Liver (tissue), 9 donors: ENCODE results near the gene RPL35. TPM values are rescaled to one million over a fixed set of nuclear protein-coding genes. Genes with fewer than 3 reads are reported as not detected.

Source experiments
- DNase-seq: peaks from one replicate; pipeline ENCODE4 v3.0.0-alpha.2; 2017; ENCODE audit warnings: low spot score
- H3K27ac ChIP-seq, 2 donors: one replicate each; pipeline ENCODE4 v1.7.0; 2013; ENCODE audit warnings: inconsistent platforms in 2 of 2, low read length in 2 of 2, control low read depth in 1 of 2, low read depth in 1 of 2, mild to moderate bottlenecking in 1 of 2
- H3K27me3 ChIP-seq, 4 donors: one replicate each; pipeline versions ENCODE4 v1.6.1 to v1.7.0; 2013; ENCODE audit warnings: low read length in 3 of 4, inconsistent platforms in 1 of 4, mild to moderate bottlenecking in 1 of 4, moderate library complexity in 1 of 4; ENCODE audit not compliant: control insufficient read depth in 4 of 4, insufficient read depth in 4 of 4
- H3K36me3 ChIP-seq, 4 donors: one replicate each; pipeline versions ENCODE4 v1.6.1 to v1.7.0; 2013; ENCODE audit warnings: low read length in 3 of 4, mild to moderate bottlenecking in 3 of 4, low read depth in 1 of 4, moderate library complexity in 1 of 4; ENCODE audit not compliant: control insufficient read depth in 4 of 4, insufficient read depth in 3 of 4
- H3K4me1 ChIP-seq, 4 donors: one replicate each; pipeline versions ENCODE4 v1.6.1 to v1.7.0; 2013; ENCODE audit warnings: low read length in 3 of 4, mild to moderate bottlenecking in 3 of 4, moderate library complexity in 1 of 4; ENCODE audit not compliant: control insufficient read depth in 4 of 4, insufficient read depth in 4 of 4
- H3K4me3 ChIP-seq, 3 donors: one replicate each; pipeline versions ENCODE4 v1.6.1 to v1.7.0; 2013; ENCODE audit warnings: low read length in 3 of 3, control low read depth in 1 of 3, low read depth in 1 of 3, mild to moderate bottlenecking in 1 of 3
- H3K9ac ChIP-seq, 2 donors: one replicate each; pipeline ENCODE4 v1.7.0; 2013; ENCODE audit warnings: low read length in 2 of 2, mild to moderate bottlenecking in 2 of 2, moderate library complexity in 2 of 2, control low read depth in 1 of 2, low read depth in 1 of 2
- H3K9me3 ChIP-seq, 4 donors: one replicate each; pipeline versions ENCODE4 v1.6.1 to v1.7.0; 2013; ENCODE audit warnings: low read length in 3 of 4; ENCODE audit not compliant: control insufficient read depth in 4 of 4
- EGR1 ChIP-seq, 2 donors: IDR thresholded peaks; 2 replicates each; pipeline ENCODE4 v1.6.1; 2016 to 2018; ENCODE audit warnings: antibody characterized with exemption in 2 of 2, low read depth in 2 of 2
- FOXA1 ChIP-seq: IDR thresholded peaks from 2 replicates; pipeline ENCODE4 v1.6.1; 2016; ENCODE audit warnings: antibody characterized with exemption
- FOXA2 ChIP-seq: IDR thresholded peaks from 2 replicates; pipeline ENCODE4 v1.6.1; 2016; ENCODE audit warnings: antibody characterized with exemption
- GABPA ChIP-seq, 2 donors: IDR thresholded peaks in 1 of 2; conservative IDR thresholded peaks in 1 of 2; 2 replicates each; pipeline ENCODE4 v1.6.1; 2016; ENCODE audit warnings: antibody characterized with exemption in 2 of 2, mild to moderate bottlenecking in 1 of 2, moderate library complexity in 1 of 2
- HNF4A ChIP-seq, 2 donors: conservative IDR thresholded peaks; 2 replicates each; pipeline ENCODE4 v1.6.1; 2016; ENCODE audit warnings: antibody characterized with exemption in 2 of 2, mild to moderate bottlenecking in 2 of 2
- HNF4G ChIP-seq: IDR thresholded peaks from 2 replicates; pipeline ENCODE4 v1.6.1; 2016; ENCODE audit warnings: antibody characterized with exemption
- JUND ChIP-seq, 2 donors: IDR thresholded peaks; 2 replicates each; pipeline ENCODE4 v1.6.1; 2016; ENCODE audit warnings: antibody characterized with exemption in 2 of 2
- NR2F2 ChIP-seq: IDR thresholded peaks from 2 replicates; pipeline ENCODE4 v1.6.1; 2016; ENCODE audit warnings: antibody characterized with exemption
- RAD21 ChIP-seq, 2 donors: IDR thresholded peaks; 2 replicates each; pipeline ENCODE4 v1.6.1; 2016; ENCODE audit warnings: antibody characterized with exemption in 2 of 2, mild to moderate bottlenecking in 2 of 2
- RXRA ChIP-seq, 2 donors: IDR thresholded peaks; 2 replicates each; pipeline ENCODE4 v1.6.1; 2017 to 2018; ENCODE audit warnings: antibody characterized with exemption in 2 of 2, mild to moderate bottlenecking in 1 of 2
- SP1 ChIP-seq: IDR thresholded peaks from 2 replicates; pipeline ENCODE4 v1.6.1; 2018; ENCODE audit warnings: antibody characterized with exemption, mild to moderate bottlenecking
- TAF1 ChIP-seq: conservative IDR thresholded peaks from 2 replicates; pipeline ENCODE4 v1.6.1; 2016; ENCODE audit warnings: antibody characterized with exemption, mild to moderate bottlenecking
- YY1 ChIP-seq: IDR thresholded peaks from 2 replicates; pipeline ENCODE4 v1.6.1; 2016; ENCODE audit warnings: antibody characterized with exemption, mild to moderate bottlenecking
- WGBS: extraction: QIAGEN DNeasy Blood & Tissue Kit; methylation state at CpG from one replicate; pipeline ENCODE4 v1.1.7; 2013; 5-methylcytosine and 5-hydroxymethylcytosine counted together
- polyA plus RNA-seq, 2 donors: library from polyadenylated mRNA; stranded (reverse) in 1 of 2; unstranded in 1 of 2; fragments of 200-250 nt in 1 of 2; fragments of >200 nt in 1 of 2; fragmentation: Nextera tagmentation in 1 of 2; extraction: Ambion mirVana in 1 of 2; gene quantifications; one replicate each; pipeline versions ENCODE4 v1.2.1 to v1.2.3, GENCODE V29; 2013 to 2015
- total RNA-seq, 2 donors: library from RNA; depleted of rRNA; stranded (reverse); fragments of >200 nt; gene quantifications; one replicate each; pipeline ENCODE4 v1.2.3, GENCODE V29; 2014
- TF ChIP-seq, protein P1 (sequence below): IDR thresholded peaks from 2 replicates; pipeline ENCODE4 v1.6.1; 2016; ENCODE audit warnings: antibody characterized with exemption
- TF ChIP-seq, protein P2 (sequence below): IDR thresholded peaks from 2 replicates; pipeline ENCODE4 v1.6.1; 2016; ENCODE audit warnings: antibody characterized with exemption, mild to moderate bottlenecking
- TF ChIP-seq, protein P3 (sequence below): fragments of 150-350 bp; IDR thresholded peaks from 2 replicates; pipeline ENCODE4 v1.5.1; 2017; ENCODE audit warnings: improper control_type of control experiment, low read depth, low read length; ENCODE audit not compliant: missing input control
- TF ChIP-seq, protein P4 (sequence below): IDR thresholded peaks from 2 replicates; pipeline ENCODE4 v1.6.1; 2016; ENCODE audit warnings: antibody characterized with exemption
- TF ChIP-seq, protein P5 (sequence below): IDR thresholded peaks from 2 replicates; pipeline ENCODE4 v1.6.1; 2016; ENCODE audit warnings: antibody characterized with exemption
- donor health status: healthy.
- donor health status: healthy.
- donor health status: healthy.
- donor health status: healthy.
- donor health status: healthy.

The RPL35 gene
- total and polyA plus RNA-seq, 4 donors: 623 to 1,101 (median 703) TPM

DNA sequence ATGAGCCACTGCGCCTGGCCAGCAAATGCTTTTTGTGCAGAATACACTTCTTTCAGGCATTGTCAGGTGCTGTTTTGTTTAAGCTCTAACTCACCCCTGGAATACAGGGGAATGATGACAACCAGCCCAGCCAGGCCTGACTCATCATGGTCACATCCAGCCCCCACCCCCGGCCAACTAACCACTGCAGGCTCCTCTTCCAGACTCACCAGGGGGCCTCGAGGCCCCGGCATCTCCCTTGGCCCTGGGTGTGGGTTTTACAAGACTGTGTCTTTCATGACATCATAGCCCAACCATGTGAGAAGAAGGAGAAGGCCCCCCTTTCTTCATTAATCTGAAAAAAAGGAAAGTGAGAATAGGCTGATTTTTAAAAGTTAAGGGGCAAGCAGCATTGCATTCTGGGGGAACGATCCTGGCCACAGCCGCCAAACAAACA is 49.3 kb downstream of the RPL35 start:
- Histone ChIP-seq H3K27me3 (no peaks in the 10 kb centered on the region), H3K36me3 (no peaks in the 10 kb centered on the region), H3K4me1 (no peaks in the 10 kb centered on the region), H3K9me3 (no peaks in the 10 kb centered on the region), H3K9ac (no peak overlapping the region), H3K4me3 (no peak overlapping the region), H3K27ac (no peak overlapping the region)
- DNase-seq: no peak
- no peak for TF ChIP-seq RXRA (IDR thresholded peaks at IDR 0.05)
- TF ChIP-seq JUND (IDR thresholded peaks at IDR 0.05): no peak
- no peak for TF ChIP-seq TAF1
- no peak for TF ChIP-seq FOXA1
- TF ChIP-seq, protein P1, sequence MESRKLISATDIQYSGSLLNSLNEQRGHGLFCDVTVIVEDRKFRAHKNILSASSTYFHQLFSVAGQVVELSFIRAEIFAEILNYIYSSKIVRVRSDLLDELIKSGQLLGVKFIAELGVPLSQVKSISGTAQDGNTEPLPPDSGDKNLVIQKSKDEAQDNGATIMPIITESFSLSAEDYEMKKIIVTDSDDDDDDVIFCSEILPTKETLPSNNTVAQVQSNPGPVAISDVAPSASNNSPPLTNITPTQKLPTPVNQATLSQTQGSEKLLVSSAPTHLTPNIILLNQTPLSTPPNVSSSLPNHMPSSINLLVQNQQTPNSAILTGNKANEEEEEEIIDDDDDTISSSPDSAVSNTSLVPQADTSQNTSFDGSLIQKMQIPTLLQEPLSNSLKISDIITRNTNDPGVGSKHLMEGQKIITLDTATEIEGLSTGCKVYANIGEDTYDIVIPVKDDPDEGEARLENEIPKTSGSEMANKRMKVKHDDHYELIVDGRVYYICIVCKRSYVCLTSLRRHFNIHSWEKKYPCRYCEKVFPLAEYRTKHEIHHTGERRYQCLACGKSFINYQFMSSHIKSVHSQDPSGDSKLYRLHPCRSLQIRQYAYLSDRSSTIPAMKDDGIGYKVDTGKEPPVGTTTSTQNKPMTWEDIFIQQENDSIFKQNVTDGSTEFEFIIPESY: no peak
- TF ChIP-seq, protein P2, sequence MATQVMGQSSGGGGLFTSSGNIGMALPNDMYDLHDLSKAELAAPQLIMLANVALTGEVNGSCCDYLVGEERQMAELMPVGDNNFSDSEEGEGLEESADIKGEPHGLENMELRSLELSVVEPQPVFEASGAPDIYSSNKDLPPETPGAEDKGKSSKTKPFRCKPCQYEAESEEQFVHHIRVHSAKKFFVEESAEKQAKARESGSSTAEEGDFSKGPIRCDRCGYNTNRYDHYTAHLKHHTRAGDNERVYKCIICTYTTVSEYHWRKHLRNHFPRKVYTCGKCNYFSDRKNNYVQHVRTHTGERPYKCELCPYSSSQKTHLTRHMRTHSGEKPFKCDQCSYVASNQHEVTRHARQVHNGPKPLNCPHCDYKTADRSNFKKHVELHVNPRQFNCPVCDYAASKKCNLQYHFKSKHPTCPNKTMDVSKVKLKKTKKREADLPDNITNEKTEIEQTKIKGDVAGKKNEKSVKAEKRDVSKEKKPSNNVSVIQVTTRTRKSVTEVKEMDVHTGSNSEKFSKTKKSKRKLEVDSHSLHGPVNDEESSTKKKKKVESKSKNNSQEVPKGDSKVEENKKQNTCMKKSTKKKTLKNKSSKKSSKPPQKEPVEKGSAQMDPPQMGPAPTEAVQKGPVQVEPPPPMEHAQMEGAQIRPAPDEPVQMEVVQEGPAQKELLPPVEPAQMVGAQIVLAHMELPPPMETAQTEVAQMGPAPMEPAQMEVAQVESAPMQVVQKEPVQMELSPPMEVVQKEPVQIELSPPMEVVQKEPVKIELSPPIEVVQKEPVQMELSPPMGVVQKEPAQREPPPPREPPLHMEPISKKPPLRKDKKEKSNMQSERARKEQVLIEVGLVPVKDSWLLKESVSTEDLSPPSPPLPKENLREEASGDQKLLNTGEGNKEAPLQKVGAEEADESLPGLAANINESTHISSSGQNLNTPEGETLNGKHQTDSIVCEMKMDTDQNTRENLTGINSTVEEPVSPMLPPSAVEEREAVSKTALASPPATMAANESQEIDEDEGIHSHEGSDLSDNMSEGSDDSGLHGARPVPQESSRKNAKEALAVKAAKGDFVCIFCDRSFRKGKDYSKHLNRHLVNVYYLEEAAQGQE: no peak
- TF ChIP-seq, protein P3, sequence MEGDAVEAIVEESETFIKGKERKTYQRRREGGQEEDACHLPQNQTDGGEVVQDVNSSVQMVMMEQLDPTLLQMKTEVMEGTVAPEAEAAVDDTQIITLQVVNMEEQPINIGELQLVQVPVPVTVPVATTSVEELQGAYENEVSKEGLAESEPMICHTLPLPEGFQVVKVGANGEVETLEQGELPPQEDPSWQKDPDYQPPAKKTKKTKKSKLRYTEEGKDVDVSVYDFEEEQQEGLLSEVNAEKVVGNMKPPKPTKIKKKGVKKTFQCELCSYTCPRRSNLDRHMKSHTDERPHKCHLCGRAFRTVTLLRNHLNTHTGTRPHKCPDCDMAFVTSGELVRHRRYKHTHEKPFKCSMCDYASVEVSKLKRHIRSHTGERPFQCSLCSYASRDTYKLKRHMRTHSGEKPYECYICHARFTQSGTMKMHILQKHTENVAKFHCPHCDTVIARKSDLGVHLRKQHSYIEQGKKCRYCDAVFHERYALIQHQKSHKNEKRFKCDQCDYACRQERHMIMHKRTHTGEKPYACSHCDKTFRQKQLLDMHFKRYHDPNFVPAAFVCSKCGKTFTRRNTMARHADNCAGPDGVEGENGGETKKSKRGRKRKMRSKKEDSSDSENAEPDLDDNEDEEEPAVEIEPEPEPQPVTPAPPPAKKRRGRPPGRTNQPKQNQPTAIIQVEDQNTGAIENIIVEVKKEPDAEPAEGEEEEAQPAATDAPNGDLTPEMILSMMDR: no peak
- TF ChIP-seq HNF4A (conservative IDR thresholded peaks at IDR 0.05): no peak
- no peak for TF ChIP-seq FOXA2
- TF ChIP-seq, protein P4, sequence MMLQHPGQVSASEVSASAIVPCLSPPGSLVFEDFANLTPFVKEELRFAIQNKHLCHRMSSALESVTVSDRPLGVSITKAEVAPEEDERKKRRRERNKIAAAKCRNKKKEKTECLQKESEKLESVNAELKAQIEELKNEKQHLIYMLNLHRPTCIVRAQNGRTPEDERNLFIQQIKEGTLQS: no peak
- TF ChIP-seq EGR1 (IDR thresholded peaks at IDR 0.05; ENCODE audit: low read depth in 2 of 2): no peak
- TF ChIP-seq, protein P5, sequence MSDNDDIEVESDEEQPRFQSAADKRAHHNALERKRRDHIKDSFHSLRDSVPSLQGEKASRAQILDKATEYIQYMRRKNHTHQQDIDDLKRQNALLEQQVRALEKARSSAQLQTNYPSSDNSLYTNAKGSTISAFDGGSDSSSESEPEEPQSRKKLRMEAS: no peak
- no peak for TF ChIP-seq GABPA (IDR thresholded peaks at IDR 0.05 in 1 of 2, conservative IDR thresholded peaks at IDR 0.05 in 1 of 2)
- no peak for TF ChIP-seq NR2F2
- no peak for TF ChIP-seq HNF4G
- TF ChIP-seq YY1: no peak
- TF ChIP-seq SP1: no peak
- TF ChIP-seq RAD21 (IDR thresholded peaks at IDR 0.05): no peak
- WGBS: 87% methylated on average over 6 of the region's 6 CpGs
